Small intestine (tissue), 7 donors: ENCODE measurements around the gene ASIC2. TPM values are rescaled to one million over a fixed set of nuclear protein-coding genes. Genes with fewer than 3 reads are reported as not detected.

Experiments used
- DNase-seq, 2 donors: peaks; one replicate each; pipeline versions ENCODE4 v3.0.0 to v3.0.0-alpha.2; 2013
- FAIRE-seq: peaks from 2 replicates; lab custom pipeline; 2012; peaks lifted over from hg19 to GRCh38; lab: Jason Lieb, UNC
- H3K27ac ChIP-seq, 3 donors: one replicate each; pipeline ENCODE4 v1.5.1; 2013; ENCODE audit warnings: low read length in 2 of 3, mild to moderate bottlenecking in 2 of 3, control low read depth in 1 of 3, inconsistent platforms in 1 of 3, low read depth in 1 of 3, moderate library complexity in 1 of 3
- H3K27me3 ChIP-seq, 3 donors: one replicate each; pipeline ENCODE4 v1.6.1; 2013; ENCODE audit warnings: low read length in 3 of 3, inconsistent platforms in 1 of 3; ENCODE audit not compliant: control insufficient read depth in 3 of 3, insufficient read depth in 3 of 3
- H3K36me3 ChIP-seq, 3 donors: one replicate each; pipeline ENCODE4 v1.6.1; 2013; ENCODE audit warnings: low read length in 3 of 3, inconsistent platforms in 1 of 3, low read depth in 1 of 3, mild to moderate bottlenecking in 1 of 3, moderate library complexity in 1 of 3; ENCODE audit not compliant: control insufficient read depth in 3 of 3, insufficient read depth in 2 of 3
- H3K4me1 ChIP-seq, 3 donors: one replicate each; pipeline ENCODE4 v1.6.1; 2013; ENCODE audit warnings: low read length in 2 of 3, inconsistent platforms in 1 of 3, low read depth in 1 of 3, mild to moderate bottlenecking in 1 of 3, moderate library complexity in 1 of 3; ENCODE audit not compliant: control insufficient read depth in 3 of 3, insufficient read depth in 2 of 3
- H3K4me3 ChIP-seq, 3 donors: one replicate each; pipeline ENCODE4 v1.5.1; 2013; ENCODE audit warnings: low read length in 3 of 3, control low read depth in 1 of 3, inconsistent platforms in 1 of 3, low read depth in 1 of 3, mild to moderate bottlenecking in 1 of 3, moderate library complexity in 1 of 3
- H3K9me3 ChIP-seq, 2 donors: one replicate each; pipeline ENCODE4 v1.6.1; 2013; ENCODE audit warnings: low read depth in 1 of 2, low read length in 1 of 2; ENCODE audit not compliant: control insufficient read depth in 2 of 2, insufficient read depth in 1 of 2
- WGBS, 3 donors: extraction: QIAGEN DNeasy Blood & Tissue Kit; methylation state at CpG; one replicate each; pipeline ENCODE4 v1.1.7; 2013; 5-methylcytosine and 5-hydroxymethylcytosine counted together
- polyA plus RNA-seq, 4 donors: library from polyadenylated mRNA; stranded (reverse) in 3 of 4; unstranded in 1 of 4; fragments of 200-250 nt in 3 of 4; fragments of 120-200 nt in 1 of 4; gene quantifications; one replicate each; pipeline versions ENCODE4 v1.2.1 to v1.2.3, GENCODE V29; 2013
- donor health status: healthy with polysubstance abuse.
- donor health status: control.
- donor health status: control.
- donor health status: Bipolar disorder and iron deficiency.
- donor health status: healthy.

The ASIC2 gene
- polyA plus RNA-seq, 4 donors, result 1.5 to 14.4 TPM; not detected in 2

DNA sequence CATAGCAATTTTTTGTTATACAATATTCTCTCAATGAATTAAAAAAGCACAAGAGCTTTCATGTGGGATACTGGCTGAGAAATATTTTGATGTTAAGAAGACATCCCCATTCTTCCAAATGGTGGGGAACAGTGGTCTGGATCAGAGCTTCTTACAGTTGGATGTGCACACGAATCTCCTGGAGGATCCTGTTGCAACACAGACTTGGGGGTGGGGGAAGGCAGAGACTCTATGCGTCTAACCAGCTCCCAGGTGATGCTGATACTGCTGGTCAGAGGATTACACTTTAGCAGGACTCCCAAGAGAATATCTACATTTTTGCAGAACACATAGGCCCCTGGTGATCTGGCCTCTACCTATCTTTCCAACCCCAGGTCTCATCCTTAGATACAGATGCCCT lies 193.2 kb downstream of the ASIC2 start:
- H3K9me3 ChIP-seq, result no peaks in the 10 kb centered on the region
- FAIRE-seq (no peak), DNase-seq (no peak)
- H3K4me1 ChIP-seq, result no peaks in the 10 kb centered on the region
- H3K36me3 ChIP-seq, result peaks cover 0 to 2% (median 0%) of the 10 kb centered on the region in 3 donors
- 72 to 86% (median 75%) methylated on average over 2 of the region's 2 CpGs for WGBS, 3 donors
- no peak overlapping the region for H3K27ac ChIP-seq
- no peaks in the 10 kb centered on the region for H3K27me3 ChIP-seq
- H3K4me3 ChIP-seq, result no peak overlapping the region

DNA sequence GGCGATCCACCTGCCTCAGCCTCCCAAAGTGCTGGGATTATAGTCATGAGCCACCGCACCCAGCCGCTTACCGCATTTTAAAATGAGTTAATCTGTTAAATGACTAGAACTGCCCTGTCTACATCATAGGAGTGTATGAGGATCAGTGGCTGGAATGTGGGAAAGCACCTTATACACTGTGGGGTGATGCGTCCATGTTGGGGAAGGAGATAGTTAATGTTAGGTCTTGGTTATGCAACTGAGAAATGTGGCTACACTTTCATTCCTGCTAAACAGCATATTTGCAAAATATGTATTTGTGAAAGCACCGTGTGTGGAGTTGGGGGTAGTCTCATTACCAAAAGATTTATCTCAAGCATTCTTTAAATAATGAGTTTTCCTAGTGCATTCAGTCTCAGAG lies 193.8 kb downstream of the ASIC2 start:
- Histone ChIP-seq H3K27me3 (no peaks in the 10 kb centered on the region), H3K9me3 (no peaks in the 10 kb centered on the region), H3K4me1 (no peaks in the 10 kb centered on the region), H3K4me3 (no peak overlapping the region), H3K27ac (no peak overlapping the region), H3K36me3 (peaks cover 0 to 2% (median 0%) of the 10 kb centered on the region in 3 donors)
- FAIRE-seq (no peak), DNase-seq (no peak)
- WGBS, 3 donors, result 86 to 93% (median 87%) methylated on average over 6 of the region's 6 CpGs

DNA sequence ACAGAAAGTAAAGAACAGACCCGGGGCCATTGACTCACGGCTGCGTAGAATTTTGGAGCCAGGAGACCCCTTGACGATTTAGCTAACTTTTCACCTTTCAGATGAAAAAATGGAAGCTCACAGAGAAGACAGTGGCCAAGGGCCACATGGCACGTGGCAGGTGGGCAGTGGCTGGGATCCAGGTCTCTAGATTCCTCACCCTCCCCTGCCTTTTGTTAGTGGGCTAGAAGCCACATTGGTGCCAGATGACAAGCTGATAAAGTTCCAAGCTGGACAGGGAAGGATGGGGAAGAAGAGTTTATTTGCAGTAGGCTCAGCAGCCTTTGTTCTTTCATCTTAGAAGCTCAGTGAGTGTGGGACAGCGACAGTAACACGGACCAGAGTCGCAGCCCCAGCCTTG lies 195.7 kb downstream of the ASIC2 start:
- Histone ChIP-seq H3K27ac (no peak overlapping the region), H3K4me3 (no peak overlapping the region), H3K36me3 (peaks cover 0 to 2% (median 0%) of the 10 kb centered on the region in 3 donors), H3K27me3 (no peaks in the 10 kb centered on the region), H3K9me3 (no peaks in the 10 kb centered on the region), H3K4me1 (no peaks in the 10 kb centered on the region)
- FAIRE-seq, result no peak
- 81 to 89% (median 82%) methylated on average over 8 of the region's 8 CpGs for WGBS, 3 donors
- no peak for DNase-seq

GRCh38 chr17:33096161-33096560 lies 196.9 kb downstream of the ASIC2 start:
- no peaks in the 10 kb centered on the region for H3K4me1 ChIP-seq
- no peak for FAIRE-seq

DNA sequence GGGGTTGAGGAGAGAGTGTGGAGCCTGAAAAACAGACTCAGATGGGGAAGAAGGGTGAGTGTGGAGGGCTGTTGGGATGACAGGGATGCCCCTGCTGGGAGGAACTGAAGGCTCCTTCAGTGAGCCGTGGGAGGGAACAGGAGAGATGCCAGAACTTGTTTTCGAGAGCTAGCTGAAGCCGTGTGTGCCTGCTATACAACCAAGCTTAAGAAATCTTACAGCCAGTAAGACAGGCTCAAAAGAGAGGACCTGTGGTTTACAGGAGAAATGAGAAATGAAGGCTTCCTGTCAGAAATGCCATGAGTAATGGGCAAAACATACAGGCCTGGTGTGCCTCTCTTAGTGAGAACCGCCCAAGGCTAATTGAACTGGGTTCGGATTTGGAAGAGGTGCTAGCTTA lies 201.8 kb downstream of the ASIC2 start:
- no peak for DNase-seq
- no peak for FAIRE-seq
- 75 to 86% (median 83%) methylated on average over 5 of the region's 5 CpGs for WGBS, 3 donors

More at GRCh38 chr17:33096161-33096560, 196.9 kb downstream of the ASIC2 start:
- 78 to 96% (median 84%) methylated on average over 4 of the region's 4 CpGs for WGBS, 3 donors
- Histone ChIP-seq H3K36me3 (peaks cover 0 to 2% (median 0%) of the 10 kb centered on the region in 3 donors), H3K27ac (no peak overlapping the region), H3K4me3 (no peak overlapping the region), H3K27me3 (no peaks in the 10 kb centered on the region), H3K9me3 (no peaks in the 10 kb centered on the region)
- DNase-seq, result no peak

DNA sequence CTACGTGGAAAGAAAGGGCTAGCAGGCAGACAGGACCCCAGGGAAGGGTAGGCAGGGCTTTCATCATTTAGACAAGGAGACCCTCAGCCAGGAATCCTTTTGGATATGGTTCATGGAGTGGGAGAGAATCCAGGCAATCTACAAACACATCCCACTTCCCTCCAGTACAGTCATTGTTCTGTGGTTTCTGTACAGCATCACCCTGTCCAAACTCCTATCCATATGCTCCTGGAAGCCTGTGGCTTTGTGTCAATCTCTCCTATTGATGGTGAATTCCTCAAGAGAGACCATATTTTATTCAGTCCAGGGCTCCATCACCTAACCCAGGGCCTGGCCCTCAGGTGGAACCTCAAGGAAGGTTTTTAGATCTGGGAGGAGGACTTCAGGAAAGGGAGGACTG lies 202.3 kb downstream of the ASIC2 start:
- Histone ChIP-seq H3K27ac (no peak overlapping the region), H3K4me1 (no peaks in the 10 kb centered on the region), H3K27me3 (no peaks in the 10 kb centered on the region), H3K9me3 (no peaks in the 10 kb centered on the region), H3K4me3 (no peak overlapping the region), H3K36me3 (no peaks in the 10 kb centered on the region)
- FAIRE-seq (no peak), DNase-seq (no peak)
- WGBS, 3 donors, result 53 to 80% (median 67%) methylated on average over 1 of the region's 1 CpG

More for the DNA sequence above, 201.8 kb downstream of the ASIC2 start:
- Histone ChIP-seq H3K27ac (no peak overlapping the region), H3K4me3 (no peak overlapping the region), H3K4me1 (no peaks in the 10 kb centered on the region), H3K9me3 (no peaks in the 10 kb centered on the region), H3K27me3 (no peaks in the 10 kb centered on the region), H3K36me3 (no peaks in the 10 kb centered on the region)

DNA sequence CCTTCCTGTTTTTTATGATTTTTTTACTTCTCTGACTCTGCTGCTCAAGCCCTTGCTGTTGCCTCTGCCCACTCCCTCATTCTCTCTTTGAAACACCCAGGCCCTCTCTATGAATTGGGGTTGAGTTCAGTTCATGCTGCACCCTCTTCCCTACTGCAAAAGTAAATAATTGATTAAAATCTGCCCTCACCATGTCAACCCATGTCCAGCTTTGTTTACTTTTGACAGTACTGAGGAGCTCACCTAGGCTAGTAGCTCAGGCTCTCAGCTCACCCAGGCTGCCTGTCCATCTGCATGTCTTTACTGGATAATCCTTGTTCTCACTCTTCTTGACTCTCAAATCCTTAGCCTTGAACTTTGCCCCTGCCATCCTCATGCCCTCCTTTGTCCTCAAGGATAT lies 206.2 kb downstream of the ASIC2 start:
- H3K9me3 ChIP-seq, result no peaks in the 10 kb centered on the region
- FAIRE-seq (no peak), DNase-seq (no peak)
- peaks cover 0 to 5% (median 0%) of the 10 kb centered on the region in 3 donors for H3K36me3 ChIP-seq
- no peaks in the 10 kb centered on the region for H3K27me3 ChIP-seq
- H3K4me3 ChIP-seq, result no peak overlapping the region
- H3K4me1 ChIP-seq, result no peaks in the 10 kb centered on the region
- no peak overlapping the region for H3K27ac ChIP-seq

DNA sequence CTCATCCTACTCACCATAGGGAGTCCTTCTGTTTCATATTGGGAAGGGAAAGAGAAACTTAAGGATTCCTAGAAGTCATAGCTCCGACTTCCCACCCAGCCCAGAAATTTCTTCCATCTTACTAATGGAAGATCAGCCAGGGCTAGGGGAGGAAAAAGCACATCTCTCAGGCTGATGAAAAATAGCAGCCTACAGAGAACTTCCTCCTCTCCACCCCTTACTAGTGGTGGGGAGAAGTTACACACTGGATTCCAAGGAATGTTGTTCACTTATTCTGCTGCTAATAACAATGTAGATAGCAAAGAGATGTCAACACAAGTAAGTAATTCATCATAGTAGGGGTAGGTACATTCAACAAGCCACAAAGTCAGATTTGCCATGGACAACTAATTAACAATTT lies 207.1 kb downstream of the ASIC2 start:
- H3K4me1 ChIP-seq, result no peaks in the 10 kb centered on the region
- no peaks in the 10 kb centered on the region for H3K9me3 ChIP-seq
- WGBS, 3 donors, result 41 to 76% (median 68%) methylated on average over 1 of the region's 1 CpG
- H3K27me3 ChIP-seq, result no peaks in the 10 kb centered on the region
- no peak for DNase-seq
- H3K4me3 ChIP-seq, result no peak overlapping the region
- FAIRE-seq, result no peak
- H3K27ac ChIP-seq, result no peak overlapping the region
- peaks cover 0 to 5% (median 0%) of the 10 kb centered on the region in 3 donors for H3K36me3 ChIP-seq

DNA sequence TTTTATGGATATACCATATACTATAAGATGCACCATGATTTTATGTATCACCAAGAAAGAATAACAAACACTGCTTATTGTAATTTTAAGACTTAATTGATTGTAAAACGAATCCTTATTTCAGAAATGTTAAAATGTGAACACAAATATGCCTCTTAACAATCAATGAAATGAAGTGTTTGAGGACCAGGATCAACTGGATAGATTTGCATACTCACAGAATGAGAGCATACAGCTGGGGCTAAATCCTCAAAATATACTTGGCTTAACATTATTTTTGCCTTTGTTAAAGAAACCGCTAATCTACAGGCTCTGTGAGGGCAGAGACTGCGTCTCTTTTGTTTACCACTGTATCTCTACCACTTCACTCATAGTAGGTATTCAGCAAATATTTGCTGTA lies 207.8 kb downstream of the ASIC2 start:
- H3K27me3 ChIP-seq, result no peaks in the 10 kb centered on the region
- no peak overlapping the region for H3K27ac ChIP-seq
- peaks cover 0 to 5% (median 0%) of the 10 kb centered on the region in 3 donors for H3K36me3 ChIP-seq
- no peaks in the 10 kb centered on the region for H3K4me1 ChIP-seq
- no peaks in the 10 kb centered on the region for H3K9me3 ChIP-seq
- DNase-seq (no peak), FAIRE-seq (no peak)
- H3K4me3 ChIP-seq, result no peak overlapping the region
- 67 to 80% (median 73%) methylated on average over 3 of the region's 3 CpGs for WGBS, 3 donors
